HepG2 (cell line): Measurements from ENCODE around the gene ZC3H7B. TPM values are rescaled to one million over a fixed set of nuclear protein-coding genes. Genes with fewer than 3 reads are reported as not detected.

ENCODE experiments used
- ATAC-seq: fragments of 200-7000 bp; cut with Tn5 transposase; 3 replicates; pipeline ENCODE4 v1.9.1; 2020; ENCODE audit warnings: mild to moderate bottlenecking, moderate library complexity
- BruUV-seq: library from RNA; stranded (reverse); fragments of 400-500 nt; replicated peaks from 2 replicates; lab custom pipeline; 2021; lab: Mats Ljungman, UMichigan
- CTCF ChIA-PET: fragments of 300-600 bp; formaldehyde crosslinking; extraction: SDS; loops from one replicate; lab custom pipeline; 2021; ENCODE audit warnings: low total read pairs, inconsistent platforms, low intra/inter-chr PET ratio; lab: Yijun Ruan, JAX
- POLR2A ChIA-PET: fragments of 350-600 bp; sonication (Branson Sonifier 250); formaldehyde crosslinking; loops from one replicate; lab custom pipeline; 2020; ENCODE audit warnings: antibody characterized with exemption, inconsistent platforms; lab: Yijun Ruan, JAX
- DNase-seq: peaks from one replicate; pipeline ENCODE4 v3.0.0-alpha.2; 2015; ENCODE audit warnings: low spot score
- FAIRE-seq: peaks from 3 replicates; lab custom pipeline; 2011; peaks lifted over from hg19 to GRCh38; lab: Jason Lieb, UNC
- H2AFZ ChIP-seq: one replicate; pipeline ENCODE4 v1.6.1; 2011; ENCODE audit warnings: low read length, inconsistent platforms
- H3K27ac ChIP-seq: fragments of 300-600 bp; 3 replicates; pipeline ENCODE4 v1.8.0; 2011; ENCODE audit warnings: mixed run types, mild to moderate bottlenecking, mixed read lengths, low read length, inconsistent platforms; ENCODE audit not compliant: insufficient read depth; ENCODE audit errors: extremely low read length
- H3K27me3 ChIP-seq, 2 experiments: fragments of 200-600 bp in 1 of 2; 2 replicates in 1 of 2; 3 replicates in 1 of 2; pipeline versions ENCODE4 v1.6.0 to v1.8.0; 2011; ENCODE audit warnings: low read length in 2 of 2, mild to moderate bottlenecking in 2 of 2, moderate library complexity in 2 of 2, inconsistent platforms in 1 of 2; ENCODE audit not compliant: insufficient read depth in 2 of 2, control insufficient read depth in 1 of 2
- H3K36me3 ChIP-seq, 2 experiments: fragments of 200-600 bp in 1 of 2; replicated peaks in 1 of 2; 2 replicates in 1 of 2; 3 replicates in 1 of 2; pipeline versions ENCODE4 v1.5.1 to v1.8.0; 2011; ENCODE audit warnings: low read length in 2 of 2, inconsistent platforms in 1 of 2; ENCODE audit not compliant: insufficient read depth in 2 of 2, control insufficient read depth in 1 of 2
- H3K4me1 ChIP-seq: 2 replicates; pipeline ENCODE4 v1.5.1; 2012; ENCODE audit warnings: low read length, inconsistent platforms; ENCODE audit not compliant: insufficient read depth
- H3K4me2 ChIP-seq: 2 replicates; pipeline ENCODE4 v1.6.0; 2011; ENCODE audit warnings: low read depth, low read length, inconsistent platforms
- H3K4me3 ChIP-seq, 3 experiments: fragments of 200-600 bp in 1 of 3; sonication (generic), shearing (Covaris generic) in 1 of 3; replicated peaks in 1 of 3; 2 replicates each; pipeline ENCODE4 v1.5.1; 2011 to 2016; ENCODE audit warnings: low read length in 3 of 3, inconsistent platforms in 2 of 3, low read depth in 2 of 3, mild to moderate bottlenecking in 2 of 3, control low read depth in 1 of 3, mixed read lengths in 1 of 3; ENCODE audit not compliant: insufficient read depth in 1 of 3
- H3K79me2 ChIP-seq: one replicate; pipeline ENCODE4 v1.6.1; 2011; ENCODE audit warnings: low read length, inconsistent platforms; ENCODE audit not compliant: insufficient read depth
- H3K9ac ChIP-seq: 2 replicates; pipeline ENCODE4 v1.6.0; 2011; ENCODE audit warnings: mild to moderate bottlenecking, low read depth, low read length, inconsistent platforms; ENCODE audit not compliant: insufficient read depth
- H3K9me3 ChIP-seq: 2 replicates; pipeline ENCODE4 v1.5.1; 2012; ENCODE audit warnings: mild to moderate bottlenecking, low read length
- H4K20me1 ChIP-seq: 2 replicates; pipeline ENCODE4 v1.6.0; 2011; ENCODE audit warnings: inconsistent platforms, mild to moderate bottlenecking, low read length, moderate library complexity; ENCODE audit not compliant: insufficient read depth
- NFRKB ChIP-seq: fragments of 450-650 bp; IDR thresholded peaks from 2 replicates; pipeline ENCODE4 v1.6.1; 2017
- SOX5 ChIP-seq: IDR thresholded peaks from 2 replicates; pipeline ENCODE4 v1.6.1; 2016; ENCODE audit warnings: borderline replicate concordance
- WGBS: methylation state at CpG from one replicate; pipeline ENCODE4 v1.1.6; 2017; ENCODE audit warnings: low lambda C conversion rate; 5-methylcytosine and 5-hydroxymethylcytosine counted together
- in situ Hi-C: cut with HindIII; loops from 2 replicates; pipeline ENCODE4 v1.10.0; 2017; ENCODE audit warnings: low pct_unique_long_range_greater_than_20kb; ENCODE audit not compliant: extremely low pct_ligation_motif_present
- intact Hi-C: fragments of 100-400 bp; cut with micrococcal nuclease; formaldehyde crosslinking; loops from one replicate; pipeline ENCODE4 v1.10.0; 2022; ENCODE audit not compliant: unreplicated experiment
- polyA plus RNA-seq, 8 experiments: library from polyadenylated mRNA; depleted of rRNA in 3 of 8; stranded (reverse) in 7 of 8; unstranded in 1 of 8; fragments of >200 nt; fragmentation: Illumina TruSeq in 4 of 8; extraction: Trizol in 4 of 8; gene quantifications; 2 replicates each; pipeline versions ENCODE4 v1.2.1 to v1.2.3, GENCODE V29; 2011 to 2016; ENCODE audit warnings: low read depth in 4 of 8, missing spikeins in 1 of 8, mixed read lengths in 1 of 8; ENCODE audit not compliant: insufficient read depth in 1 of 8
- total RNA-seq, 5 experiments: library from RNA; depleted of rRNA; stranded (reverse); fragments of >200 nt; fragmentation: Illumina TruSeq; extraction: Trizol; gene quantifications; 2 replicates each; pipeline ENCODE4 v1.2.3, GENCODE V29; 2016; ENCODE audit warnings: low read depth in 1 of 5

Gene ZC3H7B
- total and polyA plus RNA-seq, 2 of the 13 experiments (the other 11 are each of a cell fraction or from before 2014, with no cell fraction given): 26.4 to 37.2 TPM

DNA sequence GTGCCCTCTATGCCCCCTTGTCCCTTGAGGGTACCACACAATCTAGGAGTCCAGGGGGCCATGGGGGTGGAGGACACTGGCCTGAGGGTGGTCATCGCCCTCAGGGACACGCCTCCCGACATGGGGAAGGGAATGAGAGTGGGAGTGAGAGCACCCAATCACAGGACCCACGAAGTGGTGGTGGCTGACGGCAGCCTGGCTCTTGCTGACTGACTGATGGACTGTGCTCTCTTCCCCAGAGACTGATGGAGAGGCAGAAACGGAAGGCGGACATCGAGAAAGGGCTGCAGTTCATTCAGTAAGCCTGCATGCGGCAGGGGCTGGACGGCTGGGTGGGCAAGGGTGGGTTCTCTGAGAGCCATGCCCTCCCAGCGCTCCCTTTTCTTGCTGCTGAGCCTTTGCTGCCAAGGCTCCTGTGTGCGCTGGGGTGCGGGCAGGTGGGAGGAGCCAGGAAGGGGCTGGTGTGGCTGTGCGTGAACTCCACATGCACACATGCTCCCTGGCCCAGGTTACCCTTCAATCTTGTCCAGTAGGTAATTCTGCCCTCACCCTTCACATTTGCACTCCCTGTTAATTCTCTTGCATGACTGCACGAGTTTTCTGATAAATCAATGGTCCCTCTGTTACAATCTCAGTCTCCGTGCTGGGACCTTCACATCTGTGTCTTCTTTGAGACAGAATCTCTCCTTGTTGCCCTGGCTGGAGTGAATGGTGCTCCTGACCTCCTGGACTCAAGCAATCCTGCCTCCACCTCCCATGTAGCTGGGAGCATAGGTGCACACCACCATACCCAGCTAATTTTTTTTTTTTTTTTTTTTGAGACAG is 19.3 kb downstream of the ZC3H7B start:
- BruUV-seq: no TSS peak
- Histone ChIP-seq H3K4me2 (no peak overlapping the region), H3K36me3 (peaks cover 7 to 37% of the 10 kb centered on the region in 2 experiments), H3K9ac (no peak overlapping the region), H4K20me1 (no peaks in the 10 kb centered on the region; the same call in 1 of the 2 replicates), H3K4me3 (no peak overlapping the region), H2AFZ (no peak overlapping the region), H3K27me3 (no peaks in the 10 kb centered on the region), H3K4me1 (no peaks in the 10 kb centered on the region), H3K9me3 (no peaks in the 10 kb centered on the region), H3K27ac (no peak overlapping the region), H3K79me2 (peaks cover 13% of the 10 kb centered on the region)
- intact Hi-C loops (no loop called here), in situ Hi-C loops (no loop called here)
- ChIA-PET POLR2A (no interaction called here), CTCF (no interaction called here)
- TF ChIP-seq NFRKB: no peak
- WGBS: over 99% methylated on average over 15 of the region's 16 CpGs
- no peak for ATAC-seq
- FAIRE-seq: no peak
- no peak for DNase-seq

DNA sequence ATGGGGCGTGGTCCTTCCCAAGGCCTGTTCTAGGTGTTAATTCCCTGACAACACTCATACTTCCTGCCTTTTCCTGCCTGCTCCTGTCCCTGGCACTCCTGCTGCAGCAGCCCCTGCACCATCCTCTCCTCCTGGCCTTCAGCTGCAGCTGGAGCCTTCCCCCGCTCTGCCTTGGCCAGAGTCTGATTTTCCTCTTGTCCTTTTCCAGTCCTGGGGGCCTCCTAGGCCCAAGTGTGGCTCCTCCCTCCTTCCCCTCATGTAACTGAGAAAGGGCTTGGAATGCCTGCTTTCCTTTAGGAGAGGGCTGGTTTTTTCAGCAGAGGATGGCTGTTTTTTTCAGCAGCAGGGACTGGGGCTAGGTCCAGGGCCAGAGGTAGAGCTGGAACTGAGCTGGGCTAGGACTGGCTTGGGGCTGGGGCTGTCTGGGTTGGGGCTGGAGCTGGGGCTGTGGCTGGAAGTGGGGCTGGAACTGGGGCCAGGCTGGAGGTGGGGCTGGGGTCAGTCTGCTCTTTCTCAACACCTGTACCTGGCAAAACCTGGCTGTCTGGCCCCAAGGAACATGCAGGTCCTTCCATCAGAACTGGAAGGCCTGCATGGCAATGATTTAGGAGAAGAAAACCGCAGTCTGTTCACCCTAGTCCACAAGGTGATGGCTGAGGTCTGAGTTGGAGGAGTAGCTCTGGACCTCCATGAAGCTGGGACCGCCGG is 23.6 kb downstream of the ZC3H7B start:
- TF ChIP-seq SOX5 (CRISPR knock-in tag): no peak
- no peak overlapping the region for H2AFZ ChIP-seq
- no peaks in the 10 kb centered on the region; the same call in 1 of the 2 replicates for H4K20me1 ChIP-seq
- no peak overlapping the region for H3K4me3 ChIP-seq
- intact Hi-C loops (no loop called here), in situ Hi-C loops (no loop called here)
- POLR2A ChIA-PET: no interaction called here
- WGBS: 100% methylated on average over 5 of the region's 5 CpGs
- FAIRE-seq (no peak), ATAC-seq (no peak), DNase-seq (no peak)
- no peak overlapping the region for H3K4me2 ChIP-seq
- no peaks in the 10 kb centered on the region for H3K27me3 ChIP-seq
- H3K27ac ChIP-seq: no peak overlapping the region
- CTCF ChIA-PET: no interaction called here
- no peaks in the 10 kb centered on the region for H3K9me3 ChIP-seq
- BruUV-seq: no TSS peak
- no peak overlapping the region for H3K9ac ChIP-seq
- no peaks in the 10 kb centered on the region for H3K4me1 ChIP-seq
- H3K36me3 ChIP-seq: peaks cover 21 to 68% of the 10 kb centered on the region in 2 experiments
- H3K79me2 ChIP-seq: no peaks in the 10 kb centered on the region
